Measurements from ENCODE around the gene SORBS1. TPM values are rescaled to one million over a fixed set of nuclear protein-coding genes. Genes with fewer than 3 reads are reported as not detected.

The SORBS1 gene
- total RNA-seq, 1 experiment from 2014 or later = 0.56 TPM

- no TSS peak for BruUV-seq (replicated peaks)
Observed at GRCh38 chr10:95547197-95547596, 14.0 kb downstream of the SORBS1 start.

GRCh38 chr10:95545981-95546380, 15.2 kb downstream of the SORBS1 start:
- Histone ChIP-seq H3K27me3 (replicated peaks; ENCODE audit: insufficient read depth, low read depth, low read length, poor library complexity) (peaks cover 27% of the 10 kb centered on the region), H3K4me3 (ENCODE audit: low read depth, low read length, poor library complexity, severe bottlenecking) (no peak overlapping the region), H3K4me1 (ENCODE audit: insufficient read depth, low read length, poor library complexity, severe bottlenecking) (no peaks in the 10 kb centered on the region), H3K9me3 (ENCODE audit: low read depth, low read length, poor library complexity, severe bottlenecking) (no peaks in the 10 kb centered on the region), H3K27ac (ENCODE audit: low read depth, low read length, poor library complexity, severe bottlenecking) (no peak overlapping the region), H3K36me3 (ENCODE audit: insufficient read depth, low read length, poor library complexity, severe bottlenecking) (no peaks in the 10 kb centered on the region)
- CTCF ChIA-PET = no interaction called here
- DNase-seq (ENCODE audit: low spot score) = no peak
- no TSS peak for BruUV-seq (replicated peaks)
- POLR2A ChIA-PET (ENCODE audit: low non-redundant PET) = no interaction called here
- TF ChIP-seq CTCF (conservative IDR thresholded peaks at IDR 0.05; ENCODE audit: low read depth, low read length) = no peak
- TF ChIP-seq EZH2 (IDR thresholded peaks at IDR 0.05; ENCODE audit: borderline replicate concordance, low read depth, low read length, poor library complexity, severe bottlenecking) = no peak
- intact Hi-C loops (cut with micrococcal nuclease; ENCODE audit: unreplicated experiment) = no loop called here

More at GRCh38 chr10:95547197-95547596, 14.0 kb downstream of the SORBS1 start:
- ChIA-PET CTCF (no interaction called here), POLR2A (ENCODE audit: low non-redundant PET) (no interaction called here)
- no peak for DNase-seq (ENCODE audit: low spot score)
- TF ChIP-seq CTCF (conservative IDR thresholded peaks at IDR 0.05; ENCODE audit: low read depth, low read length) (no peak), EZH2 (IDR thresholded peaks at IDR 0.05; ENCODE audit: borderline replicate concordance, low read depth, low read length, poor library complexity, severe bottlenecking) (no peak)
- H3K4me1 ChIP-seq (ENCODE audit: insufficient read depth, low read length, poor library complexity, severe bottlenecking) = no peaks in the 10 kb centered on the region
- no peaks in the 10 kb centered on the region for H3K9me3 ChIP-seq (ENCODE audit: low read depth, low read length, poor library complexity, severe bottlenecking)
- H3K27ac ChIP-seq (ENCODE audit: low read depth, low read length, poor library complexity, severe bottlenecking) = no peak overlapping the region
- H3K36me3 ChIP-seq (ENCODE audit: insufficient read depth, low read length, poor library complexity, severe bottlenecking) = no peaks in the 10 kb centered on the region
- intact Hi-C loops (cut with micrococcal nuclease; ENCODE audit: unreplicated experiment) = no loop called here
- peaks cover 27% of the 10 kb centered on the region for H3K27me3 ChIP-seq (replicated peaks; ENCODE audit: insufficient read depth, low read depth, low read length, poor library complexity)
- no peak overlapping the region for H3K4me3 ChIP-seq (ENCODE audit: low read depth, low read length, poor library complexity, severe bottlenecking)

- POLR2A ChIA-PET (ENCODE audit: low non-redundant PET) = no interaction called here
- intact Hi-C loops (cut with micrococcal nuclease; ENCODE audit: unreplicated experiment) = no loop called here
Observed at GRCh38 chr10:95544783-95545500, 16.2 kb downstream of the SORBS1 start.

More at GRCh38 chr10:95544783-95545500, 16.2 kb downstream of the SORBS1 start:
- Histone ChIP-seq H3K4me3 (ENCODE audit: low read depth, low read length, poor library complexity, severe bottlenecking) (no peak overlapping the region), H3K9me3 (ENCODE audit: low read depth, low read length, poor library complexity, severe bottlenecking) (no peaks in the 10 kb centered on the region), H3K36me3 (ENCODE audit: insufficient read depth, low read length, poor library complexity, severe bottlenecking) (no peaks in the 10 kb centered on the region), H3K27me3 (replicated peaks; ENCODE audit: insufficient read depth, low read depth, low read length, poor library complexity) (peaks cover 17% of the 10 kb centered on the region), H3K4me1 (ENCODE audit: insufficient read depth, low read length, poor library complexity, severe bottlenecking) (no peaks in the 10 kb centered on the region), H3K27ac (ENCODE audit: low read depth, low read length, poor library complexity, severe bottlenecking) (no peak overlapping the region)
- TF ChIP-seq CTCF (conservative IDR thresholded peaks at IDR 0.05; ENCODE audit: low read depth, low read length) = no peak
- no peak for TF ChIP-seq EZH2 (IDR thresholded peaks at IDR 0.05; ENCODE audit: borderline replicate concordance, low read depth, low read length, poor library complexity, severe bottlenecking)
- DNase-seq (ENCODE audit: low spot score) = no peak
- no TSS peak for BruUV-seq (replicated peaks)
- CTCF ChIA-PET = no interaction called here

All from A673 (cell line).